HG03575 (cell line): ENCODE data around the gene GALNT18.
"Not testable (repeated sequence)": the region's sequence is repeated elsewhere in the genome, so short reads cannot be mapped to it uniquely, and the experiment has no call there.

ENCODE experiments used
- ATAC-seq: cut with Tn5 transposase; IDR thresholded peaks from one replicate; pipeline ENCODE4 v1.9.1; 2021; ENCODE audit not compliant: unreplicated experiment, insufficient number of reproducible peaks, low FRiP score; ENCODE audit errors: extremely low read depth

Gene GALNT18

GRCh38 chr11:11454671-11455223, 167.1 kb downstream of the GALNT18 start:
- no peak for ATAC-seq

- peak; percentile 88 for ATAC-seq
Observed at GRCh38 chr11:11451501-11452005, 170.3 kb downstream of the GALNT18 start.

- ATAC-seq, result no peak
Observed at GRCh38 chr11:11450744-11451362, 171.0 kb downstream of the GALNT18 start.

GRCh38 chr11:11449327-11449726, 172.5 kb downstream of the GALNT18 start:
- ATAC-seq, result no peak

- ATAC-seq, result no peak
Observed at GRCh38 chr11:11448626-11449025, 173.2 kb downstream of the GALNT18 start.

- ATAC-seq, result not testable (repeated sequence)
Observed at GRCh38 chr11:11447601-11448000, 174.2 kb downstream of the GALNT18 start.

GRCh38 chr11:11446967-11447366, 174.8 kb downstream of the GALNT18 start:
- no peak for ATAC-seq

- ATAC-seq, result no peak
Observed at GRCh38 chr11:11446564-11446963, 175.2 kb downstream of the GALNT18 start.

GRCh38 chr11:11445441-11446185, 176.2 kb downstream of the GALNT18 start:
- no peak for ATAC-seq

GRCh38 chr11:11444804-11445131, 177.0 kb downstream of the GALNT18 start:
- no peak for ATAC-seq

GRCh38 chr11:11444027-11444803, 177.6 kb downstream of the GALNT18 start:
- no peak for ATAC-seq

GRCh38 chr11:11442791-11443190, 179.0 kb downstream of the GALNT18 start:
- ATAC-seq, result no peak

GRCh38 chr11:11441516-11441915, 180.3 kb downstream of the GALNT18 start:
- ATAC-seq, result no peak

GRCh38 chr11:11441091-11441490, 180.7 kb downstream of the GALNT18 start:
- no peak for ATAC-seq

GRCh38 chr11:11440144-11440543, 181.7 kb downstream of the GALNT18 start:
- ATAC-seq, result no peak

- ATAC-seq, result no peak
Observed at GRCh38 chr11:11439591-11439990, 182.2 kb downstream of the GALNT18 start.

GRCh38 chr11:11436715-11437313, 185.0 kb downstream of the GALNT18 start:
- no peak for ATAC-seq

GRCh38 chr11:11435635-11436034, 186.2 kb downstream of the GALNT18 start:
- no peak for ATAC-seq

- ATAC-seq, result no peak
Observed at GRCh38 chr11:11433960-11434359, 187.8 kb downstream of the GALNT18 start.
